GM21825 (cell line): ENCODE data around the gene CRIM1.

ENCODE experiments used
- ATAC-seq: cut with Tn5 transposase; IDR thresholded peaks from one replicate; pipeline ENCODE4 v1.9.1; 2021; ENCODE audit warnings: mild to moderate bottlenecking, moderate library complexity; ENCODE audit not compliant: unreplicated experiment

The CRIM1 gene

GRCh38 chr2:36568516-36569246 is 213.1 kb downstream of the CRIM1 start:
- no peak for ATAC-seq

GRCh38 chr2:36569267-36569856 is 213.8 kb downstream of the CRIM1 start:
- ATAC-seq, result no peak

- no peak for ATAC-seq
These were observed 214.8 kb downstream of the CRIM1 start for GRCh38 chr2:36570416-36570815.

- no peak for ATAC-seq
These were observed 216.6 kb downstream of the CRIM1 start for GRCh38 chr2:36572054-36572718.

GRCh38 chr2:36572719-36573059 is 217.1 kb downstream of the CRIM1 start:
- no peak for ATAC-seq

GRCh38 chr2:36573165-36573564 is 217.6 kb downstream of the CRIM1 start:
- ATAC-seq, result no peak

GRCh38 chr2:36574560-36574959 is 219.0 kb downstream of the CRIM1 start:
- ATAC-seq, result no peak

GRCh38 chr2:36577884-36578283 is 222.3 kb downstream of the CRIM1 start:
- ATAC-seq, result no peak

GRCh38 chr2:36578343-36579296 is 223.0 kb downstream of the CRIM1 start:
- no peak for ATAC-seq

- ATAC-seq, result no peak
These were observed 223.7 kb downstream of the CRIM1 start for GRCh38 chr2:36579297-36579664.

GRCh38 chr2:36582538-36582937 is 227.0 kb downstream of the CRIM1 start:
- ATAC-seq, result no peak

- no peak for ATAC-seq
These were observed 227.4 kb downstream of the CRIM1 start for GRCh38 chr2:36582951-36583350.

- ATAC-seq, result no peak
These were observed 228.7 kb downstream of the CRIM1 start for GRCh38 chr2:36584148-36584794.

- ATAC-seq, result no peak
These were observed 231.1 kb downstream of the CRIM1 start for GRCh38 chr2:36586672-36587071.

- no peak for ATAC-seq
These were observed 231.5 kb downstream of the CRIM1 start for GRCh38 chr2:36587101-36587500.

- ATAC-seq, result no peak
These were observed 232.0 kb downstream of the CRIM1 start for GRCh38 chr2:36587556-36587955.

GRCh38 chr2:36589230-36589630 is 233.7 kb downstream of the CRIM1 start:
- ATAC-seq, result no peak

- ATAC-seq, result no peak
These were observed 239.3 kb downstream of the CRIM1 start for GRCh38 chr2:36594849-36595248.

GRCh38 chr2:36596397-36596796 is 240.8 kb downstream of the CRIM1 start:
- no peak for ATAC-seq

GRCh38 chr2:36597003-36597531 is 241.5 kb downstream of the CRIM1 start:
- no peak for ATAC-seq
